Stimulated activated CD4-positive, alpha-beta T cell treated with anti-CD3 and anti-CD28 coated beads, TNF-alpha, amount 100 ng/mL, for 1 hour (primary cell): Measurements from ENCODE around the gene OPCML.

Experiments used
- DNase-seq, 3 donors: peaks; one replicate each; pipeline ENCODE4 v3.0.0-alpha.2; 2020; ENCODE audit warnings: low read depth in 3 of 3, low spot score in 1 of 3

OPCML gene

DNA sequence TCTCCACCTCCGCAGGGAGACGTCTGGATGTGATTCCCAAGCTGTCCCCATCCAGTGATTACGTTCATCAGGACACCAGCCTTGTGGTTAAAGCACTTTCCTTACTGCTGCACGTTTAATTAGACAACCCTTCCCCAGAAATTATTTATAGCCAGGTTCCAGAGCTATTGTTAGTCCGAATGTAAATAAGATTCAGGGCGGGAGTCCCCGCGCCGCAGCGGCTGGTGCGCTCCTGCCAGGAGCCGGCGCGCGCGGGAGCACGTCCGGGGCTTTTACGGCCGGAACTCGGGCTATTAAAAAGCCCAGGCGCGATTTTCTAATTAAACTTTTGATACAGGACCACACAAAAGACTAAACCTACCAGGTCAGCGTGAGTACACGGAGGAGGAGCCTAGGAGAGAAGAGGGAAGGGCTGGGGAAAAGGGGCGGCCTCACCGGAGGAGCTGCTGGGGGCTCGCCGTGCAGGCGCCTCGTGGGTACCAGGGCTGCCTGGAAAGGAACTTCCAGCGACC, 538.3 kb downstream of the OPCML start:
- DNase-seq: no peak

DNA sequence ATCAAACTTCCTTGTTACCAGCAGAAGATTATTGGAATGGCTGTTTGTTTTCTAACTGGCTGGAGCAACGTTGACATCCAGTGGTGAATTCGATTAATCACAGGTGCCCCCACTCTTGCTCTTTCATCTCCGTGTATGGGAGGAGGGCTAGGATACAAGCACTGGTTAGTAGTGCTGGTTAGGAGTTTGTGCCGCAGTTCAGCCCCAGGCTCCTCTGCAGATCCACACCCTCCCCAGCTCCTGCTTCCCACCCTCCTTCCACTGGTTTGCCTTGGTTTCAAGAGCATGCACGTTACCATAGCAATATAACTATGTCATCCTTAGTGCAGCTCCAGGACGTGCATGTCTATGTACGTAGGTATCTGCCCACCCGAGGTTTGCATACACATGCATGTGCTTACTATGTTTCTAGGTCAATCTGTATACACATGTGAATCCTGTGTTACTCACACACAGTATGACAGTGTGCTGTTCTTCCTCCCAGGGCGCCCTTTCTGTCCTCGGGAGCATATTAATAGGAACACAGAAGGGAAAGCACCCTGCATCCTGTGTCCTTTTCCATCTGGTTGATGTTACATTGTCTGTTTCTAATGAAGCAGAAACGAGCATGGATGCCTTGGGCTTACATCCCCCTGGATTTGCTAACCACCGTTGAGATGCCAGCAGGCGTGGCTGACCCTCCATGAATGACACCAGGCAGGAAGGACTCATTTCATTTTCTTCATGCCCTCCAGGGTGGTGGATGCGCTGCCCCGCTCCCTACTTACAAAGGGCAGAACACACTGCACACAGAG, 539.3 kb downstream of the OPCML start:
- no peak for DNase-seq

DNA sequence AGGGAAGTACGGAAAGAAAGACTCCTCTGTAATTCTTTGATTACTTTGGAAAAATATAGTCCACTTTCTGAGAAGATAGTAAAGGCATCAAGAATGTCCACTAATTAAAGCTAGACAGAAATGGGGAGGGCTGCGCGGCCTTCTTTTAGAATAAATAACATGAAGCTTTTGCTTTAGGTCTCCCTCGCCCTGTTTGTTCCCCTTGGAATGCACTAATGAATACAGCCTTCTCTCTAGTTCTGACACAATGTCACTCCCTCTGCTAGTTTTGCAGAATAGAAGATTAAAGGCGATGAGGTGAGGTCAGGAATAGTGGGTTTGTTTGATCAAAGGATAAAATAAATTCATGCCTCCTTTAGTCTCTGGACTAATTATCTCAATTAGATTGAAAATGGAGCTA, 543.9 kb downstream of the OPCML start:
- no peak for DNase-seq

DNA sequence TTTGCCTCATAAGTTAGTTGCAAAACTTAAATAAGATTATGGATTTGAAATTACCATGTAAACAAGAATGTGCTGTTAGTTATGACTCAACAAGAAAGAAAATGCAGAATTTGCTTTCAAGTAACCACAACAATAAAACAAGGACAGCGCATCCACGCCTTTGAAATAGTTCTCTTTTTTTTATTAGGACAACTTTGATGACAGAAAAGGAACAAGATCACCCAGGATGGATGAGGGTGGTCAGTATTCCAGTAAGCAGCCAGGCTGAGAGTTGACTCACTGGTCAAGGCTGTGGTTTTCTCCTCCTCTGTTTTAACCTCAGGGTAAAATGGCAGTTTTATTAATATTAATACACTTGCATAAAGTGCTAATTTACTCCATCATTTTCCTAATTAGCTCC, 544.4 kb downstream of the OPCML start:
- no peak for DNase-seq

GRCh38 chr11:132983641-132983978, 548.7 kb downstream of the OPCML start:
- no peak for DNase-seq

DNA sequence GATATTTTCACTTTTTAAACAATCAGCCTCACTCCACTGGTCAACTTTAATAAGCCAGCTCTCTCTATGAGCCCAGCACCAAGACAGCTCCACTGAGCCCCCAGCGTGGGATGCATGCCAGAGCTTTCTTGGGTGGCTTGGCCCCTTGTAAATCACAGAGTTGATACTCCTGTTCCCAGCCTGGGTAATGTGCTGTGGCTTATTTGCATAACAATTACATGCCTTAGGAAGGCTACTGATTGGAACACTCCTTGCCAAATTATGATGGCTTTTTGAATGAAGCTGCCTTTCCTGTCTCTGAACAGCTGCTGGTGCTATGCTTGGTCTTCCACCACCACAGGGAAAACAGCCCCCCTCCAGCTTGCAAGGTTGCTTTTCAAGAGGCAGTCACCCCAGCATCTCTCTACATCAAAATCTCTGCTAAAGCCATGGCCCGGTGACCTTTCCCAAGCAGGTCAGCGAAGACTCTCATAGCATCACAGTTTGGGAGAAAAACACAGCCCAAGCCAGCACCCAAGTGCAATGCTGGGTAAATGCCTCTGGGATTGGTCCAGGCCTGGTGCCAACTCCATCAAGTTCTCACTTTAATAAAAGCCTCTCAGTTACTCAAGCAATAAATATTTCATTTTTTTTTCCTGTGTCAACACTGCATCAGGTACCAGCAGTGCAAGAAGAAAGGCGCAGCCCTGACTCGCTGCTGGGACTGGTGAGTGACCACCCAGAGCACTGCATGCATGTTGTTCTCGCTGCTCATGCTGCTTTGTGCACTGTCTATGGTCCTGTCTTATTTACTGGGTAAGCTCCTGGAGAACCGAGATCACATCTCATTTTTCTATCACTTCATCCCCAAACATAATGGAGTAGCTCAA, 549.3 kb downstream of the OPCML start:
- DNase-seq: no peak

DNA sequence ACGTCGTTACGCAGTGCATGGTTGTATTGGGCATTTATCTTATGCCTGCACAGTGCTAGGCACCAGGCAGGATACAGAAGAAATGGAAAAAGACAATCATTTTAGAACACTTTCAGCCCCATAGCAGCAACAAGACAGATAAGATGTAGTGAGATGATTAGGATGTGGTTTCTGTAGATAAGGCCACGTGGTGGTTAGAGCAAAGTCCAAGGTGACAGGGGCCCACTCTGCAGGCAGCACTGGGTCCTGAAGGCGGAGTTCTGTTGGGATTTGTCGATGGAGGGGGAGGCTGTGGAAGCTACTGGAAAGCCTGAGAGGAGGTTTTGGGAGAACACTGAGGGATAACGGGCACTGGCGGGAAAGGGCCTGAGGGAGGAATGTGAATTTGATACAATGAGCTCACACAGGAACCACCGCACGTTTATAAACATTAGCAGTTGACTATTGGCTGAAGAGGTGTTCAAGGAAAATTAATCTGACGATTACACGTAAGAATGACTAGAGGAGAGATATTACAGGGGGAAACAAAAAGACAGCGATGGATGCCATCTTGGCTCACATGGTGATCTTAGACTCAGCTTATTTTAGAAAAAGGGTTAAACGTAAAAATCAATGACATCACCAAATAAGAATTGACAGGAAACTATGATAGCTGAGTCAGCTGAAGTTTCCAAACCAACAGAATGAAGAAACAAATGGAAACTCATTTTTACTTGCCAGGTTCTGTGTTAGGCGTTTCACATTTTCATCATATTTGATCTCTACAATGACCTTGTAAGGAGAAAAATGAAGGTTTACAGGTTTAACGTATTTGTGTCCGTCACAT, 551.0 kb downstream of the OPCML start:
- no peak for DNase-seq

- DNase-seq: no peak
Measured at GRCh38 chr11:132980670-132981069, 551.6 kb downstream of the OPCML start.

- DNase-seq: no peak
Measured at GRCh38 chr11:132977746-132978145, 554.6 kb downstream of the OPCML start.

GRCh38 chr11:132977241-132977640, 555.1 kb downstream of the OPCML start:
- no peak for DNase-seq

GRCh38 chr11:132976115-132976514, 556.2 kb downstream of the OPCML start:
- DNase-seq: no peak

- no peak for DNase-seq
Measured at GRCh38 chr11:132973686-132974085, 558.6 kb downstream of the OPCML start.

GRCh38 chr11:132972565-132972964, 559.7 kb downstream of the OPCML start:
- DNase-seq: no peak

- no peak for DNase-seq
Measured at GRCh38 chr11:132971351-132971750, 561.0 kb downstream of the OPCML start.

GRCh38 chr11:132969892-132970291, 562.4 kb downstream of the OPCML start:
- DNase-seq: no peak

DNA sequence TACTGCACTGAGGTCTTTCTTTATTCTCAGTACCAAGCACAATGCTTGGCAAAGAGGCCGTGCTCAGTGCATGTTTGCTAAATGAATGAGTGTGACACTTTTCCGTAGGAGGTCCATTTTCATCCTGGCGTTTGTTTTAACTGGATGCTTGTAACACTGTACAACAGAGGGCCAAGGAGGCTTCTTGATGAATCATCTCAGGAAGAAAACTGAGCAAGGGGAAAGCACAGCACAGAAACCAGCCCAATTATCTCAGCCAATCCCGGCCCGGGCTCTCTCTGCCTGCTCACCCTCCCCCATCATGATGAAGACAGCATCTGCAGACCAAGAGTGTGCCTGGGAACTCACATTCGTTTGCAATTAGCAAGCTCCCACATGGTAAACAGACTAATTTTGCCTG, 570.3 kb downstream of the OPCML start:
- DNase-seq: no peak

DNA sequence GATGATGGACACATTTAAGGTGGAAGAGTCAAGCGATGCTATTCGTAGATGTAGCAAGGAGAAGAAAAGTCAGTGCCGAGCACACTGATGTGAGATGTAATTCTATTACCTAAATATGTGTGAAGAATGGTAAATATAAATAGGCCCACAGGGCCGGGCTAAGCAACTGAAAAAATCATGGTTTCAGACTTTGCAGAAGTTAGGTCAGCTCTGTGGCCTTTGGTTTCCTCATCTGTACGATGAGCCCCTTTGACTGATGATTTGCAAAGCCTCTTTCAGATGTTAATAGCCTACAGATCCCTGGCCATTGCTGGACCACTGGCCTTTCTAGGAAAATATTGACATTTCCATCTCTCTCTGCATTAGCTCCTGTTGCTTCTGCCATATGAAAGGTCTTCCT, 570.8 kb downstream of the OPCML start:
- no peak for DNase-seq

GRCh38 chr11:132960273-132961078, 571.8 kb downstream of the OPCML start:
- DNase-seq: no peak

DNA sequence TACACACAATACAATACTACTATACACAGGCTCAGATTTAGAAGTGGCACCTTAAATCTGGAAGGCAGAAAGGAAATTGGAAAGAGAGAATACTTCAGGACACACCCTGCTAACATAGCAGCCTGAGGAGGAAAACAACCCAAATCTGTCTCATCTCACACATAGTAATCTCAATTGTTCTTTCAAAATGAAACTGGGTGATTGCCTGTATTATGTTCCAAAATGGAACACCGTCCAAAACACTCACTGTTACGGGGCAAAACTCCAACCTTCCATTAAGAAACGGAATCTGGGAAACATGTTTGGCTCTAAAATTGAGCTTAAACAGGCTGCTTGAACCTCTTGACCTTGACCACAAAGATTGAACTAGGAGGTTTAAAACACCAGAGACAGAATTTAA, 572.6 kb downstream of the OPCML start:
- no peak for DNase-seq

DNA sequence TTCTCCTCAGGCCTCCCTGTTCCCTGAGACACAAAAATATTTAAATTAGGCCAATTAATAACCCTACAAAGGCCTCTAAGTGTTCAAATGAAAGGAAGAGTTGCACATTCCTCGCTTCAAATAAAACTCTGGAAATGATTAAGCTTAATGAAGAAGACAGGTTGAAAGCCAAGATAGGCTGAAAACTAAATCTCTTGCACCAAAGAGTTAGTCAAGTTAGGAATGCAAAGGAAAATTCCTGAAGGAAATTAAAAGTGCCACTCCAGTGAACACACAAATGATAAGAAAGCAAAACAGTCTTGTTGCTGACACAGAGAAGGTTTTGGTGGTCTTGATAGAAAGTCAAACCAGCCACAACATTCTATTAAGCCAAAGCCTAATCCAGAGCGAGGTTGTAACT, 574.4 kb downstream of the OPCML start:
- DNase-seq: no peak

DNA sequence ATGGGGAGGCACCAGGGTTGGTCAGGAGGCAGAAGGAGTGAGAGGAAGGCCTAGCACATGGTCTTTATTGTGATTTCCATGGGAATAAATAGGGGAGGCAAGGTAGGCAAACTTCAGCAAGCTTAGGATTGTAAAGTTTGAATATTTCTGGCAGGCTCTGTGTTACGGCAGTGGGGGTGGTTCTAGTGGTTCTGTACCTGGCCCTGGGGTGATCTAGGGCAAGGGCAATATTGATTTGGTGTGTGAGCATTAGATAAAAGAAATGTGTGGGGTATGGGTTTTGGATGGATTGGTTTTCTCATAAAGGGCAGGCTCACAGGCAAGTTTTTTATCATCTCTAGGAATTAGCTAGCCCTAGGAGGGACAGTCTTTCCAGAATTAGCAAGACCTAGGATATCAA, 584.0 kb downstream of the OPCML start:
- DNase-seq: no peak
